GM18505 (cell line): ENCODE results near the gene STK39.

Source experiments
- ATAC-seq: cut with Tn5 transposase; IDR thresholded peaks from one replicate; pipeline ENCODE4 v1.9.1; 2021; ENCODE audit not compliant: unreplicated experiment
- POLR2A ChIP-seq: IDR thresholded peaks from 4 replicates; pipeline ENCODE4 v1.6.1; 2011; ENCODE audit warnings: borderline replicate concordance; ENCODE audit not compliant: insufficient read depth, insufficient read length; ENCODE audit errors: extremely low read depth

The STK39 gene

GRCh38 chr2:167963899-167964649 lies 283.3 kb downstream of the STK39 start:
- no peak for ATAC-seq

GRCh38 chr2:167962436-167963226 lies 284.8 kb downstream of the STK39 start:
- no peak for TF ChIP-seq POLR2A
- ATAC-seq = no peak

More at GRCh38 chr2:167963899-167964649, 283.3 kb downstream of the STK39 start:
- no peak for TF ChIP-seq POLR2A

GRCh38 chr2:167961536-167962048 lies 285.8 kb downstream of the STK39 start:
- no peak for TF ChIP-seq POLR2A
- ATAC-seq = no peak

GRCh38 chr2:167960089-167960747 lies 287.2 kb downstream of the STK39 start:
- TF ChIP-seq POLR2A = no peak
- no peak for ATAC-seq

- no peak for ATAC-seq
- no peak for TF ChIP-seq POLR2A
These were observed 289.7 kb downstream of the STK39 start for GRCh38 chr2:167957662-167958061.

GRCh38 chr2:167955264-167955906 lies 292.0 kb downstream of the STK39 start:
- TF ChIP-seq POLR2A = no peak
- no peak for ATAC-seq

GRCh38 chr2:167954495-167954894 lies 292.9 kb downstream of the STK39 start:
- no peak for ATAC-seq
- no peak for TF ChIP-seq POLR2A

GRCh38 chr2:167953776-167954175 lies 293.6 kb downstream of the STK39 start:
- ATAC-seq = no peak
- TF ChIP-seq POLR2A = no peak

- ATAC-seq = no peak
- no peak for TF ChIP-seq POLR2A
These were observed 296.8 kb downstream of the STK39 start for GRCh38 chr2:167950571-167950970.

GRCh38 chr2:167946441-167946841 lies 301.0 kb downstream of the STK39 start:
- TF ChIP-seq POLR2A = no peak
- ATAC-seq = no peak

- no peak for ATAC-seq
- no peak for TF ChIP-seq POLR2A
These were observed 301.6 kb downstream of the STK39 start for GRCh38 chr2:167945660-167946368.
